GM10266 (cell line): ENCODE data around the gene BRI3BP.

Experiments used
- DNase-seq: peaks from one replicate; pipeline ENCODE4 v3.0.0; 2012; ENCODE audit errors: extremely low spot score
- CTCF ChIP-seq: IDR thresholded peaks from 2 replicates; pipeline ENCODE4 v1.5.1; 2012; ENCODE audit warnings: mild to moderate bottlenecking, low read depth; ENCODE audit not compliant: control insufficient read depth, insufficient read depth; ENCODE audit errors: missing control alignments

The BRI3BP gene

GRCh38 chr12:125032466-125033152 is 39.2 kb downstream of the BRI3BP start:
- no peak for TF ChIP-seq CTCF
- no peak for DNase-seq

- no peak for TF ChIP-seq CTCF
- no peak for DNase-seq
Measured at GRCh38 chr12:125033288-125033687, 39.8 kb downstream of the BRI3BP start.

GRCh38 chr12:125038976-125039625 is 45.7 kb downstream of the BRI3BP start:
- no peak for DNase-seq
- no peak for TF ChIP-seq CTCF

- DNase-seq, result no peak
- no peak for TF ChIP-seq CTCF
Measured at GRCh38 chr12:125049093-125049458, 55.6 kb downstream of the BRI3BP start.

- DNase-seq, result no peak
- TF ChIP-seq CTCF, result no peak
Measured at GRCh38 chr12:125050446-125050845, 57.0 kb downstream of the BRI3BP start.

GRCh38 chr12:125050868-125051267 is 57.4 kb downstream of the BRI3BP start:
- DNase-seq, result no peak
- no peak for TF ChIP-seq CTCF

- no peak for DNase-seq
- no peak for TF ChIP-seq CTCF
Measured at GRCh38 chr12:125053821-125054220, 60.4 kb downstream of the BRI3BP start.
